ENCODE data around the gene DOCK2.

DNA sequence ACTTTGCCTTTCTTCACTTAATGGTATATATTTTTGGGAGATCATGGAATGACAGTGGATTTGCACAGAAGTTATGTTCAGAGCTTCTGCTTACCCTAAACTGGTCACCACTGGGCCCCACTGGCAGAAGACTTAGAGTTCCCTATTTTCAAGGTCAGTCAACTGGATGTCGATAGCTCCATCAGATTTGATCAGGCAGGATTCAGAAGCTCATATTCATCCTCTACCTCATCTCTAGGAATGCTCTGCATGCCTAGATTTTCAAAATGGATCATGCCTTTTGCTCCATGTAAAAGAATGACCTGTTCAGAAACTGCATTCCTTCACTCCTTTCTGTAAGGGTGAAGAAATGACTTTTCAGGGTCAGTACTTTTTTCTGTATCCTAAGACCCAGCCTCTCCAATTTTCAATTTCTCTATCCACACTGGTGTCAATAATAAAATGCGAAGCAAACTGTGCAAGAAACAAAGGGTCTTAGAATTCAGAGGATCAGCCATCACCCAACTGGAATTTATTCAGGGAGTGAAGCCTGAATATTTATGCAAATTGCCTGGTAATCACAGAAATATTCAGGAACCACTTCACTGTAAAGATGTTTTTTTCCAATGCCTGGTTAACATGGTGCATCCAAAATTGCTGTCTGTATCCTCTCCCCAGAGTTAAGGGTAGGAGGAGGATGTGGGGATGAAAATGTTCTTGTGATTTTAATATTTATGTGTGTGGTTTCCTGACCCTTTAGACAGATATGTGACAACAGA lies 125.4 kb downstream of the DOCK2 start:
- TF ChIP-seq, protein P1, sequence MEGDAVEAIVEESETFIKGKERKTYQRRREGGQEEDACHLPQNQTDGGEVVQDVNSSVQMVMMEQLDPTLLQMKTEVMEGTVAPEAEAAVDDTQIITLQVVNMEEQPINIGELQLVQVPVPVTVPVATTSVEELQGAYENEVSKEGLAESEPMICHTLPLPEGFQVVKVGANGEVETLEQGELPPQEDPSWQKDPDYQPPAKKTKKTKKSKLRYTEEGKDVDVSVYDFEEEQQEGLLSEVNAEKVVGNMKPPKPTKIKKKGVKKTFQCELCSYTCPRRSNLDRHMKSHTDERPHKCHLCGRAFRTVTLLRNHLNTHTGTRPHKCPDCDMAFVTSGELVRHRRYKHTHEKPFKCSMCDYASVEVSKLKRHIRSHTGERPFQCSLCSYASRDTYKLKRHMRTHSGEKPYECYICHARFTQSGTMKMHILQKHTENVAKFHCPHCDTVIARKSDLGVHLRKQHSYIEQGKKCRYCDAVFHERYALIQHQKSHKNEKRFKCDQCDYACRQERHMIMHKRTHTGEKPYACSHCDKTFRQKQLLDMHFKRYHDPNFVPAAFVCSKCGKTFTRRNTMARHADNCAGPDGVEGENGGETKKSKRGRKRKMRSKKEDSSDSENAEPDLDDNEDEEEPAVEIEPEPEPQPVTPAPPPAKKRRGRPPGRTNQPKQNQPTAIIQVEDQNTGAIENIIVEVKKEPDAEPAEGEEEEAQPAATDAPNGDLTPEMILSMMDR (conservative IDR thresholded peaks at IDR 0.05; ENCODE audit: low read length), result no peak
- no peak for TF ChIP-seq EZH2phosphoT487 (IDR thresholded peaks at IDR 0.05; ENCODE audit: borderline replicate concordance)

Measured in Loucy (cell line).